Subcutaneous adipose tissue (tissue), 4 donors: Measurements from ENCODE around the gene FBXL3. TPM values are rescaled to one million over a fixed set of nuclear protein-coding genes. Genes with fewer than 3 reads are reported as not detected.

Experiments
- CTCF ChIP-seq: fragments of 450-650 bp; IDR thresholded peaks from one replicate; pipeline ENCODE4 v1.5.1; 2016; ENCODE audit warnings: low read depth, mild to moderate bottlenecking, control low read depth, antibody characterized with exemption, moderate library complexity
- total RNA-seq, 4 donors: library from RNA; depleted of rRNA; stranded (reverse); fragments of >200 nt; gene quantifications; one replicate each; pipeline ENCODE4 v1.1.0, GENCODE V29; 2016

FBXL3 gene
- total RNA-seq, 4 donors from 2014 or later = 86.1 to 150 (median 117) TPM

GRCh38 chr13:76971215-76971614 is 55.7 kb downstream of the FBXL3 start:
- no peak for TF ChIP-seq CTCF

GRCh38 chr13:76969488-76970365 is 57.2 kb downstream of the FBXL3 start:
- TF ChIP-seq CTCF = no peak

- no peak for TF ChIP-seq CTCF
Observed at GRCh38 chr13:76968041-76968440, 58.9 kb downstream of the FBXL3 start.

- TF ChIP-seq CTCF = no peak
Observed at GRCh38 chr13:76967031-76967430, 59.9 kb downstream of the FBXL3 start.

GRCh38 chr13:76965759-76966421 is 61.1 kb downstream of the FBXL3 start:
- no peak for TF ChIP-seq CTCF

- TF ChIP-seq CTCF = no peak
Observed at GRCh38 chr13:76958841-76959432, 68.0 kb downstream of the FBXL3 start.

GRCh38 chr13:76955661-76956060 is 71.3 kb downstream of the FBXL3 start:
- no peak for TF ChIP-seq CTCF
